ENCODE results near the gene SLC6A3. TPM values are rescaled to one million over a fixed set of nuclear protein-coding genes. Genes with fewer than 3 reads are reported as not detected.

The SLC6A3 gene
- total and polyA plus RNA-seq, 12 donors = 0.04 to 0.19 (median 0.18) TPM; not detected in 9

GRCh38 chr5:1453613-1454012 lies 8.4 kb upstream of the SLC6A3 start:
- WGBS, 2 donors = 71 to 83% methylated on average over 2 of the region's 2 CpGs
- no peak for TF ChIP-seq CTCF (IDR thresholded peaks at IDR 0.05)
- Histone ChIP-seq H3K36me3 (no peaks in the 10 kb centered on the region), H3K9me3 (peaks cover 0 to 57% (median 11%) of the 10 kb centered on the region in 11 donors), H3K4me1 (no peaks in the 10 kb centered on the region), H3K27ac (no peak overlapping the region), H3K4me3 (no peak overlapping the region), H3K27me3 (peaks cover 0 to 38% (median 6%) of the 10 kb centered on the region in 7 donors)
- DNase-seq = no peak
- no peak for ATAC-seq
- intact Hi-C loops (cut with DNase I) = no loop called here

DNA sequence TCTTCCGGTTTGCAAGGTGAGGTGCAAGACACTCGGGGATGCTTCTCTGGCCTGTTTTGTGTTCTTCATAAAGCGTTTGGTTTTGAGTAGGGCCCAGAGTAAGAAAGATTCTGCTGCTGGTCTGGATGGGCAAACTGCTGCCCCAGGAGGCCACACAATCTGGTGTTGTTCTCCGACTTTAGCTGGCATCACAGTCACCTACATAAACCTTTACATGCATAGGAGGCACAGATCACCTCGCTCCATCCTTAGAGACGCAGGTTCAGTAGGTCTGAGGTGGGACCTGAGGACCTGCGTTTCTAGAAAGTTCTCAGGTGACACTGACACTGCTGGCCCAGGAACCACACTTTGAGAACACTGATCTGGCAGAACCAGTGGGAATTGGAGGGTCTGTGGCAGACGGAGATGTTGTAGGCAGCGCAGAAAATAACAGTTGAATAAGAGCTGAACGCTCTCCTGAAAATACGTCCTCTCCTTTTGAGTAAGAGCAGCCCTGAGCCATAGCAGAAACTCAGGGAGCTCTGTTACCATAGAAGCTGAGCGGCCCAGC lies 3.9 kb upstream of the SLC6A3 start:
- H3K36me3 ChIP-seq = no peaks in the 10 kb centered on the region
- WGBS, 2 donors = 87 to 88% methylated on average over 12 of the region's 12 CpGs
- H3K4me1 ChIP-seq = peaks cover 0 to 18% (median 10%) of the 10 kb centered on the region in 9 donors
- DNase-seq (no peak), ATAC-seq (no peak)
- H3K27ac ChIP-seq = no peak overlapping the region
- TF ChIP-seq CTCF (IDR thresholded peaks at IDR 0.05) = no peak
- intact Hi-C loops (cut with DNase I) = loop anchor here in 1 of 10 donors (10.0 kb wide), 1 partner anchor 214 kb away; no protein-coding TSS in a partner anchor
- H3K27me3 ChIP-seq = peaks cover 22 to 82% (median 49%) of the 10 kb centered on the region in 7 donors
- H3K4me3 ChIP-seq = no peak overlapping the region
- peaks cover 0 to 23% (median 9%) of the 10 kb centered on the region in 11 donors for H3K9me3 ChIP-seq

DNA sequence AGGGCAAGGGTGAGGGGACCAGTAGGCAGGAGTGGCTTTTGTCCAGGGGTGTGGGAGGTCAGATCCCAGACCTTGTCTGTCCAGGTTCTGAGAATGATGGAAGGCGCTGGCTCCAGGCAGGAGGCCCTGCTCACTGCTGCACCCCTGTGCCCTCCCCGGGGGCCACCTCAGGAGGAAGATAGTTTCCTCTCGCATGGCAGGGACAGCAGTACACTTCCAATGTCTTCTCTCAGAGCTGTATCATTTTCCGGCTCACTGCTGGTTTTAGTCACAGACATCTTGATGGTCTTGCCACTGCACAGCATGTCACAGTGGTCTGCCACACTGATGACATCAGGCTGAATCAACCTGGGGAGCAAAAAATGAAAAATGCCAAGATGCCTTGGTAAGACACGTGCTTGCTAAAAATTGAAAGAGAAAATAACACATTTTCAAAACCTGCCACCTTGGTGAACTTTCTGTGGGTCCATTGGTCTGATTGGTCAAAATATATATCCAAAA lies 3.3 kb upstream of the SLC6A3 start:
- H3K4me3 ChIP-seq = no peak overlapping the region
- ATAC-seq (no peak), DNase-seq (no peak)
- H3K27me3 ChIP-seq = peaks cover 22 to 87% (median 55%) of the 10 kb centered on the region in 7 donors
- no peak overlapping the region for H3K27ac ChIP-seq
- H3K9me3 ChIP-seq = peaks cover 0 to 17% (median 4%) of the 10 kb centered on the region in 11 donors
- intact Hi-C loops (cut with DNase I) = loop anchor here in 1 of 10 donors (10.0 kb wide), 1 partner anchor 214 kb away; no protein-coding TSS in a partner anchor
- WGBS, 2 donors = 83% methylated on average over 5 of the region's 5 CpGs
- H3K36me3 ChIP-seq = no peaks in the 10 kb centered on the region
- H3K4me1 ChIP-seq = peaks cover 0 to 18% (median 10%) of the 10 kb centered on the region in 9 donors
- TF ChIP-seq CTCF (IDR thresholded peaks at IDR 0.05) = no peak

GRCh38 chr5:1447671-1448361 lies 2.6 kb upstream of the SLC6A3 start:
- DNase-seq (no peak), ATAC-seq (no peak)
- intact Hi-C loops (cut with DNase I) = loop anchor here in 1 of 10 donors (10.0 kb wide), 1 partner anchor 213 kb away; no protein-coding TSS in a partner anchor
- 63 to 69% methylated on average over 16 of the region's 16 CpGs for WGBS, 2 donors
- H3K4me3 ChIP-seq = no peak overlapping the region
- H3K9me3 ChIP-seq = peaks cover 0 to 10% (median 0%) of the 10 kb centered on the region in 11 donors
- no peak for TF ChIP-seq CTCF (IDR thresholded peaks at IDR 0.05)
- peaks cover 22 to 87% (median 62%) of the 10 kb centered on the region in 7 donors for H3K27me3 ChIP-seq
- peaks cover 0 to 18% (median 10%) of the 10 kb centered on the region in 9 donors for H3K4me1 ChIP-seq
- no peaks in the 10 kb centered on the region for H3K36me3 ChIP-seq
- no peak overlapping the region for H3K27ac ChIP-seq
